Measurements from ENCODE around the gene SEPTIN6.

DNA sequence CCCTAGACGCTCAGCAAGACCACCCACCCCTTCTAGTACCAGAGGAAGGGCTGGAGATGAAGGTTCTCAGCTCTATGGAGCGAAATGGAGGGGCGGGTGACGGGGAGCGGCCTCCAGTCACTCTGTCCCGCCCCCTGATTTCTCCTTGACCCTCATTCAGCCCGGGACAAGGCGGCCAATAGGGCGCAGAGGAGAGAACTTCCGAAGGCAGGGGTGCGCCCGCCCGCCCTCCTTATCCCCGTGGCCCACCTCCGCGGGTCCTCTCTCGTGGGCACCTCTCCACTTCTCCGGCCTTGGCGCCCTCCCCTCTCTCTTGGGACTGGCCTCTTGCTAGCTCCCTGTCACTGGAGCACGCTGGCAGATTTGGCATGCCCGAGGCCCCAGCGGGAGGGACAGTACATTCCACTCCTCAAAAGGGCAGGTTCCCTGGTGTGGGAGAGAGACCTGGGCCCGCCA is 1.1 kb upstream of the SEPTIN6 start:
- no peak for TF ChIP-seq ZNF274 (IDR thresholded peaks at IDR 0.05; ENCODE audit: low read depth, low read length)
- TF ChIP-seq YY1 (IDR thresholded peaks at IDR 0.05; ENCODE audit: insufficient read depth, insufficient read length) = no peak
